Colonic mucosa (tissue), 4 donors: ENCODE measurements around the gene IL12RB2. TPM values are rescaled to one million over a fixed set of nuclear protein-coding genes. Genes with fewer than 3 reads are reported as not detected.

Experiments
- DNase-seq: peaks from one replicate; pipeline ENCODE4 v3.0.0-alpha.2; 2020
- H3K27ac ChIP-seq: fragments of 200-600 bp; one replicate; pipeline ENCODE4 v1.8.0; 2021
- H3K27me3 ChIP-seq: fragments of 200-600 bp; one replicate; pipeline ENCODE4 v1.8.0; 2021
- H3K36me3 ChIP-seq: fragments of 200-600 bp; one replicate; pipeline ENCODE4 v1.8.0; 2021
- H3K4me1 ChIP-seq: fragments of 200-600 bp; one replicate; pipeline ENCODE4 v1.8.0; 2021; ENCODE audit warnings: mild to moderate bottlenecking
- H3K4me3 ChIP-seq: fragments of 200-600 bp; one replicate; pipeline ENCODE4 v1.8.0; 2021
- H3K9ac ChIP-seq, 2 donors: one replicate each; pipeline ENCODE4 v1.7.0; 2013; ENCODE audit warnings: control low read depth in 2 of 2, low read depth in 2 of 2, low read length in 2 of 2
- H3K9me3 ChIP-seq: fragments of 200-600 bp; one replicate; pipeline ENCODE4 v1.8.0; 2021
- intact Hi-C: fragments of 100-400 bp; cut with DNase I; formaldehyde crosslinking; loops from one replicate; pipeline ENCODE4 v1.14.1; 2022
- total RNA-seq, 2 donors: library from RNA; stranded (reverse); fragmentation: NEBNext Ultra II Directional in 1 of 2; extraction: Animal tissue kit (Norgen Biotek cat#: 25700) in 1 of 2; gene quantifications; one replicate each; pipeline ENCODE4 v1.2.1, GENCODE V29; 2021
- TF ChIP-seq, protein P1 (sequence below): fragments of 200-600 bp; IDR thresholded peaks from one replicate; pipeline ENCODE4 v1.8.0; 2022; ENCODE audit warnings: antibody characterized with exemption, mild to moderate bottlenecking
- donor health status: healthy.
- donor health status: DM: no; HTN: no; CAD: no.
- donor health status: DM: no; HTN: no; CAD: no.

IL12RB2 gene
- total RNA-seq, 2 donors from 2014 or later = 0.48 to 0.62 TPM

DNA sequence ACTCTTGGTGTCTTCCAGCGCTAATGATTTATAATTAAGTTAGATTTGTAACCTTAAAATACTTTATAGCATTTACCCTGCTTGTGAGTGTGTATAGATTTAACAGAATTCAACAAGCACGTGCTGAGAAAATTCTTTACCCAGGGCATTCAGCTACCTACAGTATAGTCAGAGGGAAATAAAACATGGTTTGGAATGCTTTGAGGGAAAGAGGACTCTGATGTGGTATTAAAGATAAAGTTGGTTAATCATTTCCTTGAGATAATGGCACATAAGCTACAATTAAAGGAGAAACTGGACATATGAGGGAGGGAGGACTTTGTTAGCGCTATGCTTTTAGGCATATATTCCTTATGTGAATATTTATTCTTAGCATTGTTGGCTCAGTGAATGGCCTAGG lies 26.4 kb upstream of the IL12RB2 start:
- H3K9me3 ChIP-seq = no peaks in the 10 kb centered on the region
- H3K4me3 ChIP-seq = no peak overlapping the region
- H3K9ac ChIP-seq = no peak overlapping the region
- no peaks in the 10 kb centered on the region for H3K36me3 ChIP-seq
- no peak for DNase-seq
- no peak overlapping the region for H3K27ac ChIP-seq
- no peaks in the 10 kb centered on the region for H3K27me3 ChIP-seq
- TF ChIP-seq, protein P1, sequence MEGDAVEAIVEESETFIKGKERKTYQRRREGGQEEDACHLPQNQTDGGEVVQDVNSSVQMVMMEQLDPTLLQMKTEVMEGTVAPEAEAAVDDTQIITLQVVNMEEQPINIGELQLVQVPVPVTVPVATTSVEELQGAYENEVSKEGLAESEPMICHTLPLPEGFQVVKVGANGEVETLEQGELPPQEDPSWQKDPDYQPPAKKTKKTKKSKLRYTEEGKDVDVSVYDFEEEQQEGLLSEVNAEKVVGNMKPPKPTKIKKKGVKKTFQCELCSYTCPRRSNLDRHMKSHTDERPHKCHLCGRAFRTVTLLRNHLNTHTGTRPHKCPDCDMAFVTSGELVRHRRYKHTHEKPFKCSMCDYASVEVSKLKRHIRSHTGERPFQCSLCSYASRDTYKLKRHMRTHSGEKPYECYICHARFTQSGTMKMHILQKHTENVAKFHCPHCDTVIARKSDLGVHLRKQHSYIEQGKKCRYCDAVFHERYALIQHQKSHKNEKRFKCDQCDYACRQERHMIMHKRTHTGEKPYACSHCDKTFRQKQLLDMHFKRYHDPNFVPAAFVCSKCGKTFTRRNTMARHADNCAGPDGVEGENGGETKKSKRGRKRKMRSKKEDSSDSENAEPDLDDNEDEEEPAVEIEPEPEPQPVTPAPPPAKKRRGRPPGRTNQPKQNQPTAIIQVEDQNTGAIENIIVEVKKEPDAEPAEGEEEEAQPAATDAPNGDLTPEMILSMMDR = no peak
- H3K4me1 ChIP-seq = no peaks in the 10 kb centered on the region
- intact Hi-C loops = no loop called here

DNA sequence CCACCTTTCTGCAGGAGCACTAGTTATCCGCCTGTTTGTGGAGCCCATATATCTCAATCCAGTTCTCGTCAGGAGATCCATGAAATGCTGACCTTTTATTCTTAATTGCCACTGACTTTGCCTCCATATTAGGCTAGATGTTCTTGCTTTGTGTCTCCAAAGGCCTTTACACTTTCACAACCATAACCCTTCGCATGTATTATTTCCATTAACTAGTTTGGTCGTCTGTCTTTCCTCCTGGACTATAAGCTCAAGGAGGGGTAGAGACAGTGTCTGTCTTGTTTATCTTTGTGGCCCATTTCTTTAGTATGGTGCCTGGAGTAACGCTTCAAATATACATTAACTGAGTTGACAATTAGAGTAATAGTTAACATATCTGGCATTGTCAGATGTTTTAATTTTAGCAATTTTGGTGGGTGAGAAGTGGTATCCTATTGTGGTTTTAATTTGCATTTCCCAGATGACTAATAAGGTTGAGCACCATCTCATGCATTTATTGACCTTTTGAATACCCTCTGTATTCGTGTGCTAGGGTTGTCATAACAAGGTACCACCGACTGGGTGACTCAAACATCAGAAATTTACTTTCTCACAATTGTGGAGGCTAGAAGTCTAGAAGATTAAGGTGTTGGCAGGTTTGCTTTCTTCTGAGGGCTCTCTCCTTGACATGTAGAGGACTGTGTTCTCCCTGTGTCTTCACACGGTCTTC lies 21.7 kb upstream of the IL12RB2 start:
- no peak for DNase-seq
- no peaks in the 10 kb centered on the region for H3K36me3 ChIP-seq
- H3K9ac ChIP-seq = no peak overlapping the region
- H3K27me3 ChIP-seq = no peaks in the 10 kb centered on the region
- no peaks in the 10 kb centered on the region for H3K9me3 ChIP-seq
- TF ChIP-seq, protein P1 = no peak
- H3K4me3 ChIP-seq = no peak overlapping the region
- H3K4me1 ChIP-seq = no peaks in the 10 kb centered on the region
- no peak overlapping the region for H3K27ac ChIP-seq
- intact Hi-C loops = no loop called here

DNA sequence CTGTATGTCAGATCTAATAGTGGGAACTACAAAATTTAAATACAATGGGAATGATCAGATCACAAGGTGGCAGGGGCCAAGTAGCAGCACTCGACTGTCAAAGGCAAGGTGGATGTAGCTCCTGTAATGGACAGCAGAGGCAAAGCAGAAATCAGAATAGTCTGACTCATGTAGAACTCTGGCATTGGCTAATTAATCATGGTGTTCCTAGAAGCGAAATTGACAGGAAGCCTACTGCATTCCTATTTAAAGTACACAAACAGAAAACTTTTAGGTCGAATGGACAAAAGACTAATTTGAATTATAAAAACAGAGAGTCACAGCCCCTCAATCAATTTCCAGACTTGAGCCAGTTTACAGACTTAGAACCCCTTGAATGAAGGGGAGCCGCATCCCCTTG lies 17.4 kb upstream of the IL12RB2 start:
- no peak for DNase-seq
- H3K9ac ChIP-seq = no peak overlapping the region
- no peaks in the 10 kb centered on the region for H3K27me3 ChIP-seq
- no peak overlapping the region for H3K4me3 ChIP-seq
- TF ChIP-seq, protein P1 = no peak
- intact Hi-C loops = no loop called here
- H3K9me3 ChIP-seq = no peaks in the 10 kb centered on the region
- no peaks in the 10 kb centered on the region for H3K4me1 ChIP-seq
- no peak overlapping the region for H3K27ac ChIP-seq
- no peaks in the 10 kb centered on the region for H3K36me3 ChIP-seq

DNA sequence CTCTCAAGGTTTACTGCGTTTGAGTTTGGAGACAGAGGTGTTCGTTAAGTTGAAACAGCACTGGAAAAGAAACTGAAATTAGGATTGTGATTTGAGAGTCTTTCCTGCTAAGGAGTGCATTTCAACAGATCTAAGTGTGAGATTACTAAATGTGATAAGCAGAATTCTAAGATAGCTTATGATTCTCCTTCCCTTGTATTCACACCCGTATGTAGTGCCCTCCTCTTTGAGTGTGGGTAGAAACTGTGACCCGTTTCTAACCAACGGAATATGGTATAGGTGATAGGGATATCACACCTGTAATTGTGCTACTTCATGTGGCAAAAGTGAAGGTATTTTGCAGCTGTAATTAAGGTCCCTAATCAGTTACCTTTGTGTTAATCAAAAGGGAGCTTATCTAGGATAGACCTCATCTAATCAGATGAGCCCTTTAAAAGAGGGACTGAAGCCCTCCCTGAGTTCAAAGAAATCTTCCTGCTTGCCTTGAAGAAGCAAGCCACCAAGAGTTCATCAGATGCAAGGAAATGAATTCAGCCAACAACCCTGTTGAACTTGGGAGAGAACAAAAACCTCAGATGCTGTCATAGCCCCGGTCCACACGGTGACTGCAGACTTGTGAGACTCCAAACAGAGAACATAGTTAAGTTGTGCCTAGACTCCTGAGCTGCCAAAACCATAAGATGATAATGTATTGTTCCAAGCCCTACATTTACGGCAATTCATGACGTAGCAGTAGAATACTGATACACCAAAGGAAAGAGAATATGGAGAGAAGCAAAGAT lies 12.6 kb upstream of the IL12RB2 start:
- Histone ChIP-seq H3K27me3 (no peaks in the 10 kb centered on the region), H3K9me3 (no peaks in the 10 kb centered on the region), H3K27ac (no peak overlapping the region), H3K9ac (no peak overlapping the region), H3K4me1 (no peaks in the 10 kb centered on the region), H3K4me3 (no peak overlapping the region), H3K36me3 (no peaks in the 10 kb centered on the region)
- TF ChIP-seq, protein P1 = no peak
- intact Hi-C loops = no loop called here
- DNase-seq = no peak

DNA sequence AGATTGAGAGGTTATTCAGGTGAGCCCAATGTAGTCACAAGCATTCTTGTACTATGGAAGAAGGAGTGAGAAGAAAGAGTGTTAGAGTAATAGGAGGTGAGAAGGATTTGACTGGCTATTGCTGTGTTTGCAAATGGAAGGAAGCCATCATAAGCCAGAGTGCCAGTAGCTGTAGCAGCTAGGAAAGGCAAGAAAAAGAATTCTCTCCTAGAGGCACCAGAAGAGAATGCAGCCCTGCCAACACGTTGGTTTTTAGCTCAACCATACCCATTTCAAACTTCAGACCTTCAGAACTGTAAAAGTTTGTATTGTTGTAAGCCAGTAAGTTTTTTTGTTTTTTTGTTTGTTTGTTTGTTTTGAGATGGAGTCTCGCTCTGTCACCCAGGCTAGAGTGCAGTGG lies 8.9 kb upstream of the IL12RB2 start:
- Histone ChIP-seq H3K36me3 (no peaks in the 10 kb centered on the region), H3K9me3 (no peaks in the 10 kb centered on the region), H3K4me3 (no peak overlapping the region), H3K4me1 (no peaks in the 10 kb centered on the region), H3K9ac (no peak overlapping the region), H3K27ac (no peak overlapping the region), H3K27me3 (no peaks in the 10 kb centered on the region)
- no peak for DNase-seq
- TF ChIP-seq, protein P1 = no peak
- intact Hi-C loops = no loop called here
